HEK293 (cell line): ENCODE results near the gene RUNX1.

Experiments
- CTCF ChIA-PET: fragments of 350-600 bp; formaldehyde crosslinking; extraction: SDS; loops from one replicate; lab custom pipeline; 2021; ENCODE audit warnings: antibody characterized with exemption; lab: Yijun Ruan, JAX
- POLR2A ChIA-PET: fragments of 300-600 bp; formaldehyde crosslinking; extraction: SDS; loops from one replicate; lab custom pipeline; 2020; ENCODE audit warnings: antibody characterized with exemption, inconsistent platforms; lab: Yijun Ruan, JAX
- H3K27ac ChIP-seq: fragments of 200-500 bp; sonication (Bioruptor generic); 2 replicates; pipeline ENCODE4 v1.5.1; 2014; ENCODE audit warnings: low read depth, low read length, control low read depth, inconsistent platforms; ENCODE audit errors: extremely low read depth
- H3K36me3 ChIP-seq, 2 experiments: fragments of 200-500 bp in 1 of 2; sonication (Bioruptor generic) in 1 of 2; 1 replicate in 1 of 2; 2 replicates in 1 of 2; pipeline ENCODE4 v1.5.1; 2014 to 2017; ENCODE audit warnings: inconsistent platforms in 2 of 2, low read length in 2 of 2; ENCODE audit not compliant: control insufficient read depth in 2 of 2, insufficient read depth in 1 of 2
- H3K4me1 ChIP-seq: fragments of 200-500 bp; sonication (Bioruptor generic); 2 replicates; pipeline ENCODE4 v1.5.1; 2014; ENCODE audit warnings: mild to moderate bottlenecking, low read length, inconsistent platforms; ENCODE audit not compliant: control insufficient read depth, insufficient read depth
- H3K4me3 ChIP-seq: 2 replicates; pipeline ENCODE4 v1.5.1; 2011; ENCODE audit warnings: low read depth, mild to moderate bottlenecking, control low read depth, low read length, moderate library complexity
- H3K9me3 ChIP-seq: fragments of 200-500 bp; sonication (Bioruptor generic); 2 replicates; pipeline ENCODE4 v1.5.1; 2014; ENCODE audit warnings: low read depth, low read length, inconsistent platforms; ENCODE audit not compliant: control insufficient read depth, insufficient read depth
- GLIS1 ChIP-seq: fragments of 450-650 bp; formaldehyde crosslinking; IDR thresholded peaks from 2 replicates; pipeline ENCODE4 v1.5.1; 2016; ENCODE audit warnings: missing biosample characterization, missing genetic modification characterization
- OSR2 ChIP-seq: fragments of 450-650 bp; formaldehyde crosslinking; IDR thresholded peaks from 2 replicates; pipeline ENCODE4 v1.5.1; 2016; ENCODE audit warnings: missing biosample characterization, missing genetic modification characterization
- PBX3 ChIP-seq: sonication (generic); formaldehyde crosslinking; IDR thresholded peaks from 2 replicates; pipeline ENCODE4 v1.8.1; 2022; ENCODE audit warnings: mild to moderate bottlenecking, moderate library complexity, missing genetic modification reagents
- PRDM2 ChIP-seq: fragments of 450-650 bp; formaldehyde crosslinking; IDR thresholded peaks from 2 replicates; pipeline ENCODE4 v1.5.1; 2016; ENCODE audit warnings: missing biosample characterization, missing genetic modification characterization, borderline replicate concordance
- SP2 ChIP-seq: fragments of 450-650 bp; formaldehyde crosslinking; IDR thresholded peaks from 2 replicates; pipeline ENCODE4 v1.5.1; 2016; ENCODE audit warnings: missing biosample characterization, missing genetic modification characterization
- WT1 ChIP-seq: fragments of 450-650 bp; formaldehyde crosslinking; IDR thresholded peaks from 2 replicates; pipeline ENCODE4 v1.5.1; 2016; ENCODE audit warnings: missing biosample characterization, missing genetic modification characterization
- ZBTB6 ChIP-seq: fragments of 450-650 bp; formaldehyde crosslinking; IDR thresholded peaks from 2 replicates; pipeline ENCODE4 v1.5.1; 2017; ENCODE audit warnings: missing biosample characterization, missing genetic modification characterization
- ZBTB7A ChIP-seq: fragments of 450-650 bp; formaldehyde crosslinking; IDR thresholded peaks from 2 replicates; pipeline ENCODE4 v1.5.1; 2016; ENCODE audit warnings: low read depth, missing biosample characterization, missing genetic modification characterization
- ZEB2 ChIP-seq: fragments of 450-650 bp; formaldehyde crosslinking; IDR thresholded peaks from 2 replicates; pipeline ENCODE4 v1.5.1; 2016; ENCODE audit warnings: missing biosample characterization, missing genetic modification characterization
- ZNF18 ChIP-seq: fragments of 450-650 bp; formaldehyde crosslinking; IDR thresholded peaks from 2 replicates; pipeline ENCODE4 v1.5.1; 2016; ENCODE audit warnings: missing biosample characterization, missing genetic modification characterization
- ZNF266 ChIP-seq: fragments of 450-650 bp; formaldehyde crosslinking; IDR thresholded peaks from 2 replicates; pipeline ENCODE4 v1.5.1; 2016; ENCODE audit warnings: missing biosample characterization, missing genetic modification characterization, low read depth
- ZNF354C ChIP-seq: fragments of 450-650 bp; formaldehyde crosslinking; IDR thresholded peaks from 2 replicates; pipeline ENCODE4 v1.5.1; 2016; ENCODE audit warnings: missing biosample characterization, missing genetic modification characterization, low read depth, borderline replicate concordance
- ZNF391 ChIP-seq: fragments of 450-650 bp; formaldehyde crosslinking; IDR thresholded peaks from 2 replicates; pipeline ENCODE4 v1.5.1; 2016; ENCODE audit warnings: low read depth, missing biosample characterization, missing genetic modification characterization, borderline replicate concordance
- ZNF404 ChIP-seq: fragments of 450-650 bp; formaldehyde crosslinking; IDR thresholded peaks from 2 replicates; pipeline ENCODE4 v1.5.1; 2017; ENCODE audit warnings: missing biosample characterization, missing genetic modification characterization
- ZNF426 ChIP-seq: fragments of 450-650 bp; formaldehyde crosslinking; IDR thresholded peaks from 2 replicates; pipeline ENCODE4 v1.5.1; 2017; ENCODE audit warnings: missing biosample characterization, missing genetic modification characterization, mild to moderate bottlenecking, inconsistent platforms, moderate library complexity
- ZNF510 ChIP-seq: fragments of 450-650 bp; formaldehyde crosslinking; IDR thresholded peaks from 2 replicates; pipeline ENCODE4 v1.5.1; 2018; ENCODE audit warnings: mild to moderate bottlenecking, missing genetic modification characterization, missing biosample characterization; ENCODE audit not compliant: insufficient replicate concordance
- ZNF560 ChIP-seq: fragments of 450-650 bp; formaldehyde crosslinking; IDR thresholded peaks from 2 replicates; pipeline ENCODE4 v1.5.1; 2017; ENCODE audit warnings: missing biosample characterization, missing genetic modification characterization, borderline replicate concordance
- ZNF600 ChIP-seq: fragments of 450-650 bp; formaldehyde crosslinking; IDR thresholded peaks from 2 replicates; pipeline ENCODE4 v1.5.1; 2016; ENCODE audit warnings: missing biosample characterization, missing genetic modification characterization
- ZNF621 ChIP-seq: fragments of 450-650 bp; formaldehyde crosslinking; IDR thresholded peaks from 2 replicates; pipeline ENCODE4 v1.5.1; 2017; ENCODE audit warnings: missing biosample characterization, missing genetic modification characterization
- ZNF624 ChIP-seq: fragments of 450-650 bp; formaldehyde crosslinking; IDR thresholded peaks from 2 replicates; pipeline ENCODE4 v1.5.1; 2017; ENCODE audit warnings: missing biosample characterization, missing genetic modification characterization
- ZSCAN30 ChIP-seq: fragments of 450-650 bp; IDR thresholded peaks from 2 replicates; pipeline ENCODE4 v1.5.1; 2018; ENCODE audit warnings: missing biosample characterization, mild to moderate bottlenecking, missing genetic modification characterization, moderate library complexity

Gene RUNX1

GRCh38 chr21:34754690-34755647 lies 294.1 kb downstream of the RUNX1 start:
- POLR2A ChIA-PET: no interaction called here
- Histone ChIP-seq H3K4me1 (no peaks in the 10 kb centered on the region), H3K9me3 (no peaks in the 10 kb centered on the region), H3K36me3 (no peaks in the 10 kb centered on the region), H3K27ac (no peak overlapping the region), H3K4me3 (no peak overlapping the region)
- TF ChIP-seq ZEB2 (tag by site-specific recombination) (no peak), ZNF354C (tag by site-specific recombination) (no peak), ZNF426 (tag by site-specific recombination) (no peak), ZNF404 (tag by site-specific recombination) (no peak), ZNF510 (tag by site-specific recombination) (no peak), WT1 (no peak), ZNF266 (tag by site-specific recombination) (no peak), ZSCAN30 (tag by site-specific recombination) (no peak), ZBTB7A (tag by site-specific recombination) (no peak), ZNF600 (no peak), ZNF624 (no peak), PBX3 (no peak), OSR2 (tag by site-specific recombination) (no peak), GLIS1 (no peak), ZNF391 (no peak), ZBTB6 (tag by site-specific recombination) (no peak), ZNF621 (tag by site-specific recombination) (no peak), ZNF18 (tag by site-specific recombination) (no peak), SP2 (tag by site-specific recombination) (no peak), ZNF560 (no peak)
- CTCF ChIA-PET: interaction anchor here (0.5 to 1.5 kb wide), 5 partner anchors 9 to 71 kb away, joined by 3 to 10 read pairs (median 3); no protein-coding TSS in a partner anchor

GRCh38 chr21:34748862-34749261 lies 300.2 kb downstream of the RUNX1 start:
- no peaks in the 10 kb centered on the region for H3K4me1 ChIP-seq
- H3K4me3 ChIP-seq: no peak overlapping the region
- ChIA-PET POLR2A (no interaction called here), CTCF (interaction anchor here (0.6 kb wide), 1 partner anchor 1588 kb away, joined by 3 read pairs; no protein-coding TSS in a partner anchor)
- no peaks in the 10 kb centered on the region for H3K9me3 ChIP-seq
- no peaks in the 10 kb centered on the region for H3K36me3 ChIP-seq
- H3K27ac ChIP-seq: no peak overlapping the region
- TF ChIP-seq PRDM2 (no peak), ZNF510 (tag by site-specific recombination) (no peak), ZNF391 (no peak)
- TF ChIP-seq, all 188 proteins: peak for 0
